Neuronal stem cell (in vitro differentiated cells): ENCODE data around the gene NDUFA13.

Experiments used
- DNase-seq: peaks from one replicate; pipeline ENCODE4 v3.0.0-alpha.2; 2013; ENCODE audit warnings: low spot score
- H2AFZ ChIP-seq: one replicate; pipeline ENCODE4 v1.6.1; 2013; ENCODE audit warnings: mild to moderate bottlenecking, low read length, inconsistent platforms
- H2AK5ac ChIP-seq: 2 replicates; pipeline ENCODE4 v1.6.1; 2013; ENCODE audit warnings: low read depth, mild to moderate bottlenecking, inconsistent platforms, low read length, moderate library complexity, mixed read lengths
- H2BK120ac ChIP-seq: 2 replicates; pipeline ENCODE4 v1.6.1; 2013; ENCODE audit warnings: low read depth, mild to moderate bottlenecking, inconsistent platforms, low read length, moderate library complexity, mixed read lengths
- H2BK12ac ChIP-seq: one replicate; pipeline ENCODE4 v1.6.1; 2013; ENCODE audit warnings: low read length, inconsistent platforms
- H2BK15ac ChIP-seq: 2 replicates; pipeline ENCODE4 v1.6.1; 2013; ENCODE audit warnings: mild to moderate bottlenecking, low read length, inconsistent platforms, mixed read lengths
- H2BK5ac ChIP-seq: one replicate; pipeline ENCODE4 v1.6.1; 2013; ENCODE audit warnings: inconsistent platforms, mild to moderate bottlenecking, low read length, moderate library complexity
- H3K14ac ChIP-seq: one replicate; pipeline ENCODE4 v1.6.1; 2013; ENCODE audit warnings: low read length, inconsistent platforms
- H3K18ac ChIP-seq: 2 replicates; pipeline ENCODE4 v1.6.1; 2013; ENCODE audit warnings: low read length, inconsistent platforms
- H3K23ac ChIP-seq: 2 replicates; pipeline ENCODE4 v1.6.1; 2013; ENCODE audit warnings: low read depth, mild to moderate bottlenecking, mixed read lengths, low read length, inconsistent platforms; ENCODE audit not compliant: poor library complexity
- H3K27ac ChIP-seq: replicated peaks from 3 replicates; pipeline ENCODE4 v1.5.1; 2013; ENCODE audit warnings: low read length, inconsistent platforms
- H3K27me3 ChIP-seq, 3 experiments: 2 replicates each; pipeline ENCODE4 v1.6.1; 2013; ENCODE audit warnings: low read length in 3 of 3, mild to moderate bottlenecking in 2 of 3, inconsistent platforms in 1 of 3, low read depth in 1 of 3, mixed read lengths in 1 of 3, moderate library complexity in 1 of 3; ENCODE audit not compliant: control insufficient read depth in 3 of 3, insufficient read depth in 3 of 3
- H3K36me3 ChIP-seq, 2 donors: replicated peaks in 1 of 2; 2 replicates each; pipeline ENCODE4 v1.6.1; 2013; ENCODE audit warnings: low read length in 2 of 2; ENCODE audit not compliant: control insufficient read depth in 2 of 2, insufficient read depth in 2 of 2
- H3K4ac ChIP-seq: 2 replicates; pipeline ENCODE4 v1.6.1; 2013; ENCODE audit warnings: inconsistent platforms, mild to moderate bottlenecking, low read length, moderate library complexity
- H3K4me1 ChIP-seq, 2 donors: 1 replicate in 1 of 2; 2 replicates in 1 of 2; pipeline ENCODE4 v1.6.1; 2013; ENCODE audit warnings: low read length in 2 of 2, low read depth in 1 of 2; ENCODE audit not compliant: control insufficient read depth in 2 of 2, insufficient read depth in 1 of 2
- H3K4me2 ChIP-seq: one replicate; pipeline ENCODE4 v1.6.1; 2013; ENCODE audit warnings: mild to moderate bottlenecking, low read length, inconsistent platforms; ENCODE audit not compliant: insufficient read depth, poor library complexity, severe bottlenecking
- H3K4me3 ChIP-seq, 2 donors: 2 replicates each; pipeline ENCODE4 v1.5.1; 2013; ENCODE audit warnings: low read length in 2 of 2, mild to moderate bottlenecking in 2 of 2, inconsistent platforms in 1 of 2, moderate library complexity in 1 of 2
- H3K79me1 ChIP-seq: one replicate; pipeline ENCODE4 v1.6.1; 2013; ENCODE audit warnings: low read depth, mild to moderate bottlenecking, inconsistent platforms, low read length, moderate library complexity
- H3K9ac ChIP-seq: one replicate; pipeline ENCODE4 v1.6.1; 2013; ENCODE audit warnings: mild to moderate bottlenecking, low read depth, low read length, inconsistent platforms; ENCODE audit not compliant: poor library complexity
- H3K9me3 ChIP-seq, 2 donors: replicated peaks in 1 of 2; 2 replicates each; pipeline versions ENCODE3 to v1.6.1; 2013; ENCODE audit warnings: low read length in 2 of 2, mild to moderate bottlenecking in 2 of 2, inconsistent platforms in 1 of 2, low read depth in 1 of 2, mixed read lengths in 1 of 2, moderate library complexity in 1 of 2; ENCODE audit not compliant: control insufficient read depth in 2 of 2, insufficient read depth in 1 of 2
- H4K8ac ChIP-seq: one replicate; pipeline ENCODE4 v1.6.1; 2013; ENCODE audit warnings: low read depth, mild to moderate bottlenecking, inconsistent platforms, low read length, moderate library complexity
- H4K91ac ChIP-seq: one replicate; pipeline ENCODE4 v1.6.1; 2013; ENCODE audit warnings: low read length, low read depth, mild to moderate bottlenecking, inconsistent platforms; ENCODE audit not compliant: poor library complexity
- WGBS, 2 donors: extraction: QIAGEN DNeasy Blood & Tissue Kit; methylation state at CpG; one replicate each; pipeline ENCODE4 v1.1.7; 2013; ENCODE audit warnings: missing lambda C conversion rate in 2 of 2, mixed read lengths in 1 of 2; ENCODE audit not compliant: insufficient read length in 2 of 2, insufficient replicate concordance in 1 of 2; ENCODE audit errors: extremely low coverage in 2 of 2; 5-methylcytosine and 5-hydroxymethylcytosine counted together

NDUFA13 gene

GRCh38 chr19:19550485-19550929 is 34.5 kb downstream of the NDUFA13 start:
- H3K4me3 ChIP-seq, result no peak overlapping the region
- peak overlapping the region; percentile 8 for H3K23ac ChIP-seq
- no peaks in the 10 kb centered on the region for H3K9me3 ChIP-seq
- no CpG with 5 or more reads among the region's 8 CpGs for WGBS, 2 donors
- H3K27ac ChIP-seq, result no peak overlapping the region
- no peak overlapping the region for H3K4me2 ChIP-seq
- no peak for DNase-seq
- no peak overlapping the region for H3K4ac ChIP-seq
- H3K36me3 ChIP-seq, result no peaks in the 10 kb centered on the region
- no peak overlapping the region for H2BK5ac ChIP-seq
- H4K91ac ChIP-seq, result no peak overlapping the region
- peaks cover 0 to 2% of the 10 kb centered on the region in 2 donors for H3K4me1 ChIP-seq
- peak overlapping the region; percentile 62 for H2AFZ ChIP-seq
- H3K9ac ChIP-seq, result no peak overlapping the region
- H2BK15ac ChIP-seq, result peak overlapping the region; percentile 20
- no peaks in the 10 kb centered on the region for H3K27me3 ChIP-seq
- no peaks in the 10 kb centered on the region for H3K79me1 ChIP-seq
- H3K18ac ChIP-seq, result peak overlapping the region; percentile 24
- no peak overlapping the region for H4K8ac ChIP-seq
- H2AK5ac ChIP-seq, result no peak overlapping the region
- H2BK12ac ChIP-seq, result no peak overlapping the region
- H3K14ac ChIP-seq, result no peak overlapping the region
- H2BK120ac ChIP-seq, result no peak overlapping the region

- Histone ChIP-seq H3K4me2 (no peak overlapping the region), H3K27me3 (no peaks in the 10 kb centered on the region), H3K79me1 (no peaks in the 10 kb centered on the region), H2BK15ac (peak overlapping the region; percentile 20), H2BK120ac (peak overlapping the region; percentile 49), H3K23ac (peak overlapping the region; percentile 8), H3K36me3 (no peaks in the 10 kb centered on the region), H3K9ac (no peak overlapping the region), H3K4me3 (no peak overlapping the region), H3K14ac (peak overlapping the region; percentile 10), H2AFZ (peak overlapping the region; percentile 79), H3K4ac (no peak overlapping the region), H2BK12ac (no peak overlapping the region), H3K27ac (no peak overlapping the region), H4K8ac (no peak overlapping the region), H2AK5ac (no peak overlapping the region), H2BK5ac (peak overlapping the region; percentile 29), H3K9me3 (no peaks in the 10 kb centered on the region), H3K4me1 (peaks cover 0 to 2% of the 10 kb centered on the region in 2 donors), H4K91ac (no peak overlapping the region), H3K18ac (peak overlapping the region; percentile 79)
- no peak for DNase-seq
- WGBS, 2 donors, result no CpG with 5 or more reads among the region's 10 CpGs
Observed at GRCh38 chr19:19550972-19551852, 35.2 kb downstream of the NDUFA13 start.

- Histone ChIP-seq H3K4me3 (no peak overlapping the region), H2AK5ac (no peak overlapping the region), H3K36me3 (no peaks in the 10 kb centered on the region), H3K9me3 (no peaks in the 10 kb centered on the region), H2BK12ac (no peak overlapping the region), H3K18ac (peak overlapping the region; percentile 79), H2BK120ac (peak overlapping the region; percentile 49), H3K27ac (peak overlapping the region; percentile 38), H3K27me3 (no peaks in the 10 kb centered on the region), H2BK15ac (peak overlapping the region; percentile 10), H3K4me1 (peaks cover 0 to 2% of the 10 kb centered on the region in 2 donors), H3K79me1 (no peaks in the 10 kb centered on the region), H2BK5ac (peak overlapping the region; percentile 29), H3K4ac (no peak overlapping the region), H4K91ac (no peak overlapping the region), H3K4me2 (no peak overlapping the region), H3K9ac (peak overlapping the region; percentile 14), H2AFZ (peak overlapping the region; percentile 79), H3K23ac (no peak overlapping the region), H3K14ac (no peak overlapping the region), H4K8ac (no peak overlapping the region)
- DNase-seq, result no peak
- WGBS, 2 donors, result no CpG with 5 or more reads among the region's 14 CpGs
Observed at GRCh38 chr19:19551853-19552192, 35.8 kb downstream of the NDUFA13 start.

GRCh38 chr19:19552798-19553197 is 36.8 kb downstream of the NDUFA13 start:
- Histone ChIP-seq H2BK5ac (peak overlapping the region; percentile 29), H3K79me1 (no peaks in the 10 kb centered on the region), H2AK5ac (peak overlapping the region; percentile 53), H2AFZ (peak overlapping the region; percentile 70), H3K23ac (no peak overlapping the region), H3K27me3 (no peaks in the 10 kb centered on the region), H2BK15ac (no peak overlapping the region), H4K91ac (no peak overlapping the region), H3K4me2 (no peak overlapping the region), H2BK120ac (no peak overlapping the region), H4K8ac (no peak overlapping the region), H2BK12ac (no peak overlapping the region), H3K18ac (no peak overlapping the region), H3K4me3 (no peak overlapping the region), H3K9ac (no peak overlapping the region), H3K4ac (no peak overlapping the region), H3K36me3 (no peaks in the 10 kb centered on the region), H3K27ac (no peak overlapping the region), H3K4me1 (peaks cover 0 to 2% of the 10 kb centered on the region in 2 donors), H3K9me3 (no peaks in the 10 kb centered on the region), H3K14ac (no peak overlapping the region)
- DNase-seq, result no peak
- no CpG with 5 or more reads among the region's 6 CpGs for WGBS, 2 donors
